Spleen (tissue), 7 donors: ENCODE measurements around the gene TSG101.

Source experiments
- CTCF ChIP-seq, 11 experiments: fragments of 200-600 bp in 7 of 11; fragments of 450-650 bp in 4 of 11; sonication (generic) in 4 of 11; IDR thresholded peaks in 8 of 11; conservative IDR thresholded peaks in 3 of 11; 1 replicate in 7 of 11; 2 replicates in 4 of 11; pipeline versions ENCODE4 v1.4.0 to v1.8.0; 2016 to 2021; ENCODE audit warnings: antibody characterized with exemption in 11 of 11, inconsistent platforms in 4 of 11, mild to moderate bottlenecking in 1 of 11
- POLR2A ChIP-seq, 3 donors: fragments of 450-650 bp; IDR thresholded peaks; one replicate each; pipeline ENCODE4 v1.5.1; 2017; ENCODE audit warnings: antibody characterized with exemption in 3 of 3, mild to moderate bottlenecking in 1 of 3
- donor health status: DM: no; HTN: no; CAD: no; lungs with moderate emphysema.
- donor health status: DM: no; HTN: no; CAD: no.
- donor health status: DM: no; HTN: no; CAD: no.

GRCh38 chr11:18522388-18522787, 4.4 kb downstream of the TSG101 start:
- no peak for TF ChIP-seq CTCF (IDR thresholded peaks at IDR 0.05 in 8 of 11, conservative IDR thresholded peaks at IDR 0.05 in 3 of 11)
- no peak for TF ChIP-seq POLR2A (IDR thresholded peaks at IDR 0.05)
